Stimulated activated CD8-positive, alpha-beta memory T cell treated with anti-CD3 and anti-CD28 coated beads, Interleukin-4, amount 100 ng/mL, for 24 hours (primary cell): ENCODE data around the gene PDE3A.

ENCODE experiments used
- DNase-seq: peaks from one replicate; pipeline ENCODE4 v3.0.0-alpha.2; 2020; ENCODE audit warnings: low read depth

Gene PDE3A

DNA sequence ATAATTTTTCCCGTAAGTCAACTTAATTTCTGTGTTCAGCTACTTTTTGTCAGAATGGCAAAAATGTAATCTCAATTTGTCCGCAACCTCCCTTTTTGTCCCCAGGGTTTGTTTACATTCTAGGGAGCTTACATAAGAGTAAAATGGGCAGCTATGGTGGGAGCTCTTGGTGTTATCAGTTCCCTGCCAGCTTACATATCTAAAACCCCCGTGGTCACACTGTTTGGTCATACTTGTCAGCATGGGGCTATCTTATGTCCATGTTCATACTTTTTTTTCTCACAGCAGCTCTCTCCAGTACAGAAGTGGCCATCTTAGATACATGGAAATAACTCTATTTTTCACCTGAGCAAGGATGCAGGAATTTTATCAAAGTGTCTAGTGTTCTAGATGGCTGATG, 343.5 kb downstream of the PDE3A start:
- no peak for DNase-seq

DNA sequence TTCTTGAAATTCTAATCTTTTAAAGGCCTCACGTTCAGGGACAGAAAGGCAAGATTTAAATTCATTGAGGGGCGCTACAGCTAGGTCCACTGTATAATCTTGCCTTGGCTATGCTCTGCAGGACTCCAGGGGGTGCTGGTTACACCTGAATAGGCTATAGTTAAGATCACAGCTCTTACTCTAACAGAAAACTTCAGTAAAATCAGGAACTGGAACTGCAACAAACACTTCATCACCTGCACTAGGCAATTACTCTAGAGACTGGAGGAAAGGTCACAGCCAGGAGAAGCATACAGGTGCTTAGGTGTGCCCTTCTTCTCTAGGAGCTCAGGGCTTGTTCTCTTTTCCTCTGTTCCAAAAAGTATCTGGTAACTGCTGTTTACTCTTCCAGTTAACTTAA, 347.7 kb downstream of the PDE3A start:
- DNase-seq = no peak

DNA sequence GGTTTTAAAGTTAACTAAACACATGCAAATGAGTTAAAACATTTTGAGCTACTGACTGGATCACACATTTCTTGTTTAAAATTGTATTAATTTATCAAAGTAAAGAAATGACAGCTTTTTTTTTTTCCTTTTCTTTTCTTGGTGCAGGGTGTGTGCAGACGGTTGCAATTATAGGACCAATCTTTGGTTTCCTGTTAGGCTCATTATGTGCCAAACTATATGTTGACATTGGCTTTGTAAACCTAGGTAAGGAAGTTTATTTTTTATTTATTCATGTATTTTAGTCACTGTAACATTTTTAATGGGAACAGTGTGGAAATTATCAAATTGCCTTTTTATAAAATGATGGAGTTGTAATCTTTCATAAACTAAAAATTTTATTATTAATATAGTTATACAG, 348.6 kb downstream of the PDE3A start:
- DNase-seq = no peak

DNA sequence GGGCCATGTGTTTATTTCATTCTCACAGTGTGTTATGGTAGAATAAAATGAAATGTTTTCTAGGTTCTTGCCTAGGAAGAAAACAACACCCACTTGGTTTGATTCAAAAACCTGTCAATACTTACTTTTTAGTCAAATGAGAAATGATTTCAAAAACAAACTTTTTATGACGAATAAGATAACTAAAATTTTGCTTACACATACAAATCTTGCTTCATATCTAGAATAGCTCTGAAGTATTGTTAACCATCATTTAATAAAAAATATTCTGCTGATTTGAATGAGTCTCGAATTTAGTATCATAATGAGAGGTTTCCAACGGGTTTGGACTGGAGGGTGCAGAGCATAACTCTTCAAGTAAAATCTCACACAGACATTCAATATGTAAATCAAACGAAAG, 350.0 kb downstream of the PDE3A start:
- no peak for DNase-seq

DNA sequence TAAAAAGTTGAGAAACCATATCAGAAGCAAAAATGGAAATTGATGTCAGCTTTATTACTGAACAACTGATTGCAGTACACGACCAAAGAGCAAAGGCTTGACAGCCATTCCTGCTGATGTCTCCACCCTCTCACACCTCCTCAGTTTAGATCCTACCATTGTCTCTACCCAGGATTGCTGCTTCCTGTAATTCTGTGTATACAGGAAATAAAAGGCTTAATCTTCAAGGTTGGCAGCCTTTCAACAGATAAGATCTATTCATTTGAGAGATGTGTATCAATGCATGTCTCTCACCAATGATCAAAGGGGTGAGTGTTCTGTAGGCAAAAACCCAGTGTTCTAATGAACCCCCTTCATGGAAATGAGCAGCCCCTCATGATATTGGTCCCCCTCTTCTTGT, 353.8 kb downstream of the PDE3A start:
- no peak for DNase-seq

DNA sequence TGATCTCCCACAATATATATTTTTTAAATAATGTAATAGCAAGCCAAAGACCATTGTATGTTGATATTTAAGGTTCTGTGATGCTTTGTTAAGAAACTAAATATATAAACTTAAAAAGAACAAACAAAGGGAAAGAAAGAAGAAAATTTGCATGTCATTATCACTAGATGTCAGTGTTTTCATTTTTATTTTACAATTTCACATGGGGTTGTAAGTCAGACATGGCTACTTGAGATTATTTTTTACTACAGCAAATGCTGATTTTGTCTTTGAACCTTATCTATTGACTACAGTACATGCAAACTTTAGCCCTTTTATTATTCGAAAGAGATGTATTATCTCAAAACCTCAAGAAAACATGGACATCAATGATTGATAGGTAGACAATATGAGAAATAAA, 362.9 kb downstream of the PDE3A start:
- no peak for DNase-seq
